OCI-LY7 (cell line): Measurements from ENCODE around the gene CHRNA4. TPM values are rescaled to one million over a fixed set of nuclear protein-coding genes. Genes with fewer than 3 reads are reported as not detected.

Experiments used
- BruUV-seq: library from RNA; stranded (reverse); fragments of 400-500 nt; replicated peaks from 2 replicates; lab custom pipeline; 2021; lab: Mats Ljungman, UMichigan
- CTCF ChIA-PET: fragments of 300-600 bp; sonication (Branson Sonifier 250); formaldehyde crosslinking; loops from one replicate; lab custom pipeline; 2022; ENCODE audit warnings: antibody characterized with exemption; ENCODE audit not compliant: unreplicated experiment; lab: Charles Lee
- POLR2A ChIA-PET: fragments of 300-600 bp; sonication (Branson Sonifier 250); formaldehyde crosslinking; loops from one replicate; lab custom pipeline; 2022; ENCODE audit warnings: antibody characterized with exemption; lab: Charles Lee
- DNase-seq: peaks from one replicate; pipeline ENCODE4 v3.0.0-alpha.2; 2015; ENCODE audit warnings: low spot score
- H2AFZ ChIP-seq: fragments of 200-600 bp; sonication (generic), shearing (Covaris generic); 2 replicates; pipeline ENCODE4 v1.6.1; 2014; ENCODE audit warnings: mild to moderate bottlenecking, antibody characterized with exemption, low read length, moderate library complexity
- H3K27ac ChIP-seq: fragments of 200-600 bp; sonication (generic); 2 replicates; pipeline ENCODE4 v1.5.1; 2014; ENCODE audit warnings: mixed run types, low read depth, mild to moderate bottlenecking, moderate library complexity, low read length, inconsistent platforms; ENCODE audit not compliant: poor library complexity, severe bottlenecking
- H3K36me3 ChIP-seq: fragments of 200-600 bp; sonication (generic); 2 replicates; pipeline ENCODE4 v1.6.1; 2014; ENCODE audit warnings: mild to moderate bottlenecking, antibody characterized with exemption, low read length, moderate library complexity, mixed read lengths; ENCODE audit not compliant: insufficient read depth
- H3K4me1 ChIP-seq: fragments of 200-600 bp; sonication (generic); 2 replicates; pipeline ENCODE4 v1.5.1; 2014; ENCODE audit warnings: mild to moderate bottlenecking, low read length; ENCODE audit not compliant: insufficient read depth, poor library complexity, severe bottlenecking
- H3K4me2 ChIP-seq: fragments of 200-600 bp; sonication (generic); 2 replicates; pipeline ENCODE4 v1.6.1; 2014; ENCODE audit warnings: mild to moderate bottlenecking, low read length
- H3K4me3 ChIP-seq: fragments of 200-600 bp; sonication (generic); 2 replicates; pipeline ENCODE4 v1.5.1; 2014; ENCODE audit warnings: mild to moderate bottlenecking, low read depth, low read length; ENCODE audit not compliant: poor library complexity, severe bottlenecking
- H3K79me2 ChIP-seq: fragments of 200-600 bp; sonication (generic); 2 replicates; pipeline ENCODE4 v1.6.1; 2016; ENCODE audit warnings: low read depth, mild to moderate bottlenecking, low read length, moderate library complexity, mixed read lengths; ENCODE audit not compliant: insufficient read depth
- H3K9me2 ChIP-seq: fragments of 200-600 bp; sonication (generic); 2 replicates; pipeline ENCODE4 v1.6.1; 2016; ENCODE audit warnings: mild to moderate bottlenecking, low read length, mixed read lengths; ENCODE audit not compliant: insufficient read depth
- H3K9me3 ChIP-seq: fragments of 200-600 bp; sonication (generic); 2 replicates; pipeline ENCODE4 v1.6.1; 2014; ENCODE audit warnings: mild to moderate bottlenecking, mixed run types, low read length, mixed read lengths
- H4K20me1 ChIP-seq: fragments of 200-600 bp; sonication (generic); 2 replicates; pipeline ENCODE4 v1.6.1; 2014; ENCODE audit warnings: mild to moderate bottlenecking, antibody characterized with exemption, low read length, moderate library complexity, mixed read lengths; ENCODE audit not compliant: insufficient read depth
- EZH2phosphoT487 ChIP-seq: fragments of 200-600 bp; sonication (generic); IDR thresholded peaks from 2 replicates; pipeline ENCODE4 v1.6.1; 2018; ENCODE audit warnings: low read depth, borderline replicate concordance, mild to moderate bottlenecking, mixed run types, antibody characterized with exemption, low read length, moderate library complexity, mixed read lengths
- intact Hi-C: fragments of 100-400 bp; cut with micrococcal nuclease; formaldehyde crosslinking; loops from one replicate; pipeline ENCODE4 v1.10.0; 2022; ENCODE audit not compliant: unreplicated experiment
- total RNA-seq, 2 experiments: library from RNA; depleted of rRNA in 1 of 2; stranded (reverse); fragments of >200 nt in 1 of 2; shearing (Covaris generic) in 1 of 2; gene quantifications; 2 replicates each; pipeline ENCODE4 v1.2.3, GENCODE V29; 2014 to 2022
- TF ChIP-seq, protein P1 (sequence below): fragments of 200-600 bp; sonication (generic); conservative IDR thresholded peaks from 2 replicates; pipeline ENCODE4 v1.5.1; 2014; ENCODE audit warnings: mild to moderate bottlenecking, antibody characterized with exemption, low read length, moderate library complexity, mixed read lengths

CHRNA4 gene
- total RNA-seq, 2 experiments from 2014 or later: not detected

DNA sequence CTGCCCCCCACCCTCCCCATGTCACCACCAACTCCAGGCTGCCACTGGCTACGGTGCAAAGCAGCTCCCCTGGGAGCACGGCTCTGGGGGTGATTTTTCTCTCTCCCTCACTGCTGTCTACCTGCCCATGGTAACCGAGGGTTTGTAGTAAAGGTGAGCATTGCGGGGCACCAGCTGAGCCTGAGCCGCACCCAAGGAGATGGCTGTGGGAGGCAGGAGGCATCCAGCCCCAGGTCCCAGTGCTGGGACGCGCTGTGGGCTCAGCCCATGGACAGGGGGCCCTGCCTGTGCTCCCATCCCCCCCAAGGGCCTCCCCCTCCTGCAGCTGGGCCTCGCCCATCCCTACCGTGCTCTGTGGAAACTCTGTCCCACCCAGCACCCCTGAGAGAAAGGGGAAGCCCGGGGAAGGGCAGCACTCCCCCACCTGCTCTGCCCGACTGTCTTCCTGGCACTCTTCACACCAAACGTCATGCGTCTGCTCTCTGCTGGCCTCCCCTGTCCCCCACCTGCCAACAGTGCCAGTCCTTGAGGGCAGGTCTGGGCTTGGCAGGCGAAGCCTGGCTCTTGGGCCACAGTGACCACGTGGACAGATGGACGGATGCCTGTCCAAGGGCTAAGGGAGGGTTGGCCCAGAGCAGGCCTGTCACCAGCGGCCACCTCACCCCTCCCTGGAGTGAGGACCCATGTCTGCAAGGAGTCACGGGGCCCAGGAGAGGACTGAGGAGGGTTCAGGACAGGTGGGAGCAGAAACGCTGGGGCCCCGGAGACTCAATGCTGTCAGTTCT lies 3.8 kb upstream of the CHRNA4 start:
- ChIA-PET POLR2A (no interaction called here), CTCF (no interaction called here)
- intact Hi-C loops: no loop called here
- no peaks in the 10 kb centered on the region for H3K79me2 ChIP-seq
- no peak for DNase-seq
- no peaks in the 10 kb centered on the region for H3K36me3 ChIP-seq
- TF ChIP-seq EZH2phosphoT487: no peak
- TF ChIP-seq, protein P1, sequence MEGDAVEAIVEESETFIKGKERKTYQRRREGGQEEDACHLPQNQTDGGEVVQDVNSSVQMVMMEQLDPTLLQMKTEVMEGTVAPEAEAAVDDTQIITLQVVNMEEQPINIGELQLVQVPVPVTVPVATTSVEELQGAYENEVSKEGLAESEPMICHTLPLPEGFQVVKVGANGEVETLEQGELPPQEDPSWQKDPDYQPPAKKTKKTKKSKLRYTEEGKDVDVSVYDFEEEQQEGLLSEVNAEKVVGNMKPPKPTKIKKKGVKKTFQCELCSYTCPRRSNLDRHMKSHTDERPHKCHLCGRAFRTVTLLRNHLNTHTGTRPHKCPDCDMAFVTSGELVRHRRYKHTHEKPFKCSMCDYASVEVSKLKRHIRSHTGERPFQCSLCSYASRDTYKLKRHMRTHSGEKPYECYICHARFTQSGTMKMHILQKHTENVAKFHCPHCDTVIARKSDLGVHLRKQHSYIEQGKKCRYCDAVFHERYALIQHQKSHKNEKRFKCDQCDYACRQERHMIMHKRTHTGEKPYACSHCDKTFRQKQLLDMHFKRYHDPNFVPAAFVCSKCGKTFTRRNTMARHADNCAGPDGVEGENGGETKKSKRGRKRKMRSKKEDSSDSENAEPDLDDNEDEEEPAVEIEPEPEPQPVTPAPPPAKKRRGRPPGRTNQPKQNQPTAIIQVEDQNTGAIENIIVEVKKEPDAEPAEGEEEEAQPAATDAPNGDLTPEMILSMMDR: no peak
- H3K9me3 ChIP-seq: no peaks in the 10 kb centered on the region
- H3K4me1 ChIP-seq: no peaks in the 10 kb centered on the region
- H2AFZ ChIP-seq: no peak overlapping the region
- no peak overlapping the region for H3K27ac ChIP-seq
- H3K4me2 ChIP-seq: no peak overlapping the region
- no peaks in the 10 kb centered on the region for H4K20me1 ChIP-seq
- no peaks in the 10 kb centered on the region for H3K9me2 ChIP-seq
- H3K4me3 ChIP-seq: no peak overlapping the region
- no TSS peak for BruUV-seq

GRCh38 chr20:63363981-63364561 lies 2.9 kb upstream of the CHRNA4 start:
- no peak overlapping the region for H3K4me3 ChIP-seq
- no peaks in the 10 kb centered on the region for H3K79me2 ChIP-seq
- no peak overlapping the region for H2AFZ ChIP-seq
- H3K9me2 ChIP-seq: no peaks in the 10 kb centered on the region
- H3K27ac ChIP-seq: no peak overlapping the region
- no TSS peak for BruUV-seq
- no peaks in the 10 kb centered on the region for H3K9me3 ChIP-seq
- DNase-seq: no peak
- TF ChIP-seq, protein P1: no peak
- no peak for TF ChIP-seq EZH2phosphoT487
- no peaks in the 10 kb centered on the region for H3K4me1 ChIP-seq
- CTCF ChIA-PET: no interaction called here
- no peak overlapping the region for H3K4me2 ChIP-seq
- POLR2A ChIA-PET: no interaction called here
- no peaks in the 10 kb centered on the region for H4K20me1 ChIP-seq
- no peaks in the 10 kb centered on the region for H3K36me3 ChIP-seq
- intact Hi-C loops: no loop called here
